GM19043 (cell line): ENCODE data around the gene OSGIN1.

Source experiments
- ATAC-seq: cut with Tn5 transposase; IDR thresholded peaks from one replicate; pipeline ENCODE4 v1.9.1; 2021; ENCODE audit warnings: low read depth; ENCODE audit not compliant: unreplicated experiment

OSGIN1 gene

DNA sequence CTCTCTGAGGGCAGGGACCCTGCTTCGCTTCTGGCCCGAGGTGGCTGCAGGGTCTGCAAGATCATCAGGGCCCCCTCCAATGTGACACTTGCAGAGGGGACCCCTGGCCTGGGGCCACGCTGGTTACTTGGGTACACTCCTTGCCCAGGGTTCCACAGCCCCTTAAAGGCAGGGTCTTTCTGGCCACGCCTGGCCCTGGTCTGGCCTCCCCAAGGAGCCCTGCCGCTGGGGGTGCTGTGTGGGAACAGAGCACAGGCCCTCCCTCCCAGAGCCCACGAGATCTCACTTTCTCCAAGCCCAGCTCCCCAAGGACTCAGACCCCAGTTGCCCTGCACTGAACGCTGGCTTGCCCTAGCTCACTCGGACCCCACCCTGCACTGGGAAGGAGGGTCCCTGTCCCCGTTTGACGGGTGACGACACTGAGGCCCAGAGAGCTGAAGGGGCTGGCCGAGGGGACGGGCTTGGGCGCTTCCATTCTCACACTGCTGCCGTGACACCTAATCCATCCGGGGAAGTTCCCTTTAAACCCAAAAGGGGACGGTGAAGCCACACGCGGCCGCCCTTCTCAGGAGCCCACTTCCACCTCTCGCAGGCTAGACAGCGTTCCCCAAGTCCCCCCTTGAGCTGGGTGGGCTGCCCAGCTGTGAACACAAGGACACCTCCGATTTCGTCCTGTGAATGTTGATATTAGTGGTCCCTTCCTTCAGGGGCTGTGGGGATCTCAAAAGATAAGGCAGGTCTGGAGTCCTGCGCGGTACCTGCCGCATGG, 26.9 kb upstream of the OSGIN1 start:
- no peak for ATAC-seq

DNA sequence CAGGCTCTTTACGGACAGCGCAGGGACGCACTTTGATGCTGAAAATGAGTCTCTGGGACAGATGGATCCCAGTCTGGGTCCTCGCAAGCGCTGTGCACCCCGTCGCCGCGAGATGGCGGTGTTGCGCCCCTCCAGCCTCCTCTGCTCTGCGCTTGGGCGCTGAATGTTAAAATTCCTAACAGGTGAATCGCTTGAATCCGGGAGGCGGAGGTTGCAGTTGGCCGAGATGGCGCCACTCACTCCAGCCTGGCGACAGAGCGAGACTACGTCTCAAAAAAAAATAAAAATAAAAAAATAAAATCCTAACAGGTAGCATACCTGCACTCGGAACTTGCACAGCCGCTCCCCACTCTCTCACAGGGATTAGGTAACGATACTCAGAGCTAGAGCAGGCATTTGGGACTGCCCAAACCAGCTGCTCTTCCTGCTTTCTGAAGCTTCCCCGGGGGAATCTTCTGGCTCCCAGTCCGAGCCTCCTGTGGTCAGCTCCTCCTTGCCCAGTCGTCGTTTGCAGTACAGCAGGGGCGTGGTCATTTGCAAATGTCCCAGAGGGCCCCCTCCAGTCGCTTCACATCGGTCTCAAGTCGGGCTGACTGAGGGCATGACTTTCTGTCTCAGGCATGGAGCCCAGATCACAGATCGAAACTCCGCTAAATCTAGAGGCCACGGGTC, 26.2 kb upstream of the OSGIN1 start:
- no peak for ATAC-seq

DNA sequence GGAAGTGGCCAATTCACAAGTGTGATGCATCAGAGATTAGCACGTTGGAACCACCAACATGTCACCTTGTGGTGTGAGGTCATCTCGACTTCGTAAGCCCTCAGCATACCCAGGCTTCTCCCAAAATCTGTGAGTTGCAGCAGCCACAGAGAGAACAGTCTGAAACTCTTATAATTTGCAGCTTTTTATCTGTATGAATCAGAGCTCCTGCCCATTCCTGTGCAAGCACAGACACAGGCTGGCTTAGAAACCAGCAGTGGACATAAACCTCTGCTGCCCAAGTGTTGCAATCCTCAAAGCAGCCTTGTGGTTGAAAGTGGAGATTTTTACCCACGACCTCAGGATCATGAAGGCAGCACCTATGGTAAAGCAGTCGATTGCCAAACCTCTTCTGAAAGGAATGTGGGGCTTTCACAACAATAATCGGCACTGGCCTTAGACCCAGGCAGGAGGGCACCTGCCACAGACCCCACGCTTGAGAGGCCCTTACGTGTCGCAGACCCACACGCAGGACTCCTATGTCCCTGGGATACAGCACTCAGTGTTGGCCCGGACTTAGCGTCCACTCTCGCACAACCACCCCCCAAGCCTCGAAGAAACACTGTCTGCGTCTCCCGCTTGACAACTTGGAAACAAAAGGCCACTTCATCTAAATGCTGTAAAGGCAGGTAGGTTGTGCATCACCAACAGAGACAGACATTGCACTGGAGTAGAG, 24.5 kb upstream of the OSGIN1 start:
- no peak for ATAC-seq

GRCh38 chr16:83929811-83930555, 23.1 kb upstream of the OSGIN1 start:
- ATAC-seq, result no peak

DNA sequence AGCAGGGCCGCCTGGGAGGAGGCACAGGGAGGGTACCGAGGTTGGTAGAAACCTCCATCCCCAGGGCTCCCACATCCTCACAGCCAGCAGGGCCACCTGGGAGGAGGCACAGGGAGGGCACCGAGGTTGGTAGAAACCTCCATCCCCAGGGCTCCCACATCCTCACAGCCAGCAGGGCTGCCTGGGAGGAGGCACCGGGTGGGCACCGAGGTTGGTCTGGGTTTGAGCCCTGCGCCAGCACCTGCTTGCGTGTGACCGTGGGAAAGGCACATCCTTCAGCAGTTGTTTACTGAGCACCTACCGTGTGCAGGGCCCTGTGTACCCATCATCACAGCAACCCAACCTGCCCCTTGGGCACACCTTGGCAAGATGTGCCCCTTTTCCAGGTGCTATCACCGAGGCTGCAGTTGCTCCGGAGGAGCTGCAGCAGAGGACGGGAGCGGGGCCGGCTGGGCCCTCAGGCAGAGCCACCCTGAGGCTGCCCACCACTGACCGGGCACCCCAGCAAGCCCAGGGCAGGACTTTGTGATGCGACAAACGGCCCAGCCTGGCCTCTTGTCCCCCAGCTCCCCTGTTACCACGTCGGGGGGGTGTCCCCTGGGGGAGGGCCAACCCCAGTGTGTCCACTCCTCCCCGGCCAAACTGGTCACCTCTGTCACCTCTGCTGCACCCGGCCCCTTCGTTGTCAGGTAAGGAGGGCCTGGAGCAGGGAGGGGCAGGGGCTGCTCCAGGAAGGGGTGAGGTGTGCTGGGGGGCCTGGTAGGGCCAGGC, 22.1 kb upstream of the OSGIN1 start:
- ATAC-seq, result no peak

- ATAC-seq, result no peak
These were observed 21.5 kb upstream of the OSGIN1 start for GRCh38 chr16:83931556-83931955.

- ATAC-seq, result no peak
These were observed 20.7 kb upstream of the OSGIN1 start for GRCh38 chr16:83932304-83932703.

DNA sequence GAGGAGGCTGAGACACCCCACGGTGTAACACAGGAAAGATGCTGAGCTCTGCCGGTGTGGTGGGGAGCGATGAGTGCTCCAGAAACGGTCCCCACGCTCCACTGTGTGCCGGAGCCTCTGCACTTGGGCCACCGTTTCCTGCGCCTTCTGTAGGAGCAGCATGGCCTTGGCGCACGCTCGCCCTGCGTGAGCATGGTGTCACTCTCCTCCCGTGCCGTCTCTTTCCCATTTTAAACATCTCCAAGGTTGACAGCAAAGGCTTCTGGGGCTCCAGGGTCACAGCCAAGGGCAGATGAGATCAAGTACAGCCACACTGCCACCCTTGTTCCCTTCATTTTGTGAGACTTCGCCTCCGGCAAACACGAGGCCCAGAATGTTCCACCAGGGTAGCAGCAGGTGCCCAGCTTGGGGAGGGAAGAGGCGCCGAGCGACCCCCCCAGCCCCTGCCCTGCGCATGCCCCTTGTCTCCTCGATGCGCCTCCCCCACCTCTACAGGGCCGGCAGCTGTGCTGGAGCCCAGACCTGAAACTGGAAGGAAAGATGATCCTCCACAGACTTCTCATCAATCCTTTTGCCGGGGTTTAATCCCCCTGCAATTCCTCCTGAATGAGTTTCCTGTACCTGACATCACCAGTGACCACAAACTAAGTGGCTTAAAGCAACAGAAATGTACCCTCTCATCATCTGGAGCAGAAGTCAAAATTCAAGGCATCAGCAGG, 19.9 kb upstream of the OSGIN1 start:
- no peak for ATAC-seq

- ATAC-seq, result no peak
These were observed 19.0 kb upstream of the OSGIN1 start for GRCh38 chr16:83933885-83934683.

GRCh38 chr16:83934684-83934977, 18.4 kb upstream of the OSGIN1 start:
- ATAC-seq, result no peak

DNA sequence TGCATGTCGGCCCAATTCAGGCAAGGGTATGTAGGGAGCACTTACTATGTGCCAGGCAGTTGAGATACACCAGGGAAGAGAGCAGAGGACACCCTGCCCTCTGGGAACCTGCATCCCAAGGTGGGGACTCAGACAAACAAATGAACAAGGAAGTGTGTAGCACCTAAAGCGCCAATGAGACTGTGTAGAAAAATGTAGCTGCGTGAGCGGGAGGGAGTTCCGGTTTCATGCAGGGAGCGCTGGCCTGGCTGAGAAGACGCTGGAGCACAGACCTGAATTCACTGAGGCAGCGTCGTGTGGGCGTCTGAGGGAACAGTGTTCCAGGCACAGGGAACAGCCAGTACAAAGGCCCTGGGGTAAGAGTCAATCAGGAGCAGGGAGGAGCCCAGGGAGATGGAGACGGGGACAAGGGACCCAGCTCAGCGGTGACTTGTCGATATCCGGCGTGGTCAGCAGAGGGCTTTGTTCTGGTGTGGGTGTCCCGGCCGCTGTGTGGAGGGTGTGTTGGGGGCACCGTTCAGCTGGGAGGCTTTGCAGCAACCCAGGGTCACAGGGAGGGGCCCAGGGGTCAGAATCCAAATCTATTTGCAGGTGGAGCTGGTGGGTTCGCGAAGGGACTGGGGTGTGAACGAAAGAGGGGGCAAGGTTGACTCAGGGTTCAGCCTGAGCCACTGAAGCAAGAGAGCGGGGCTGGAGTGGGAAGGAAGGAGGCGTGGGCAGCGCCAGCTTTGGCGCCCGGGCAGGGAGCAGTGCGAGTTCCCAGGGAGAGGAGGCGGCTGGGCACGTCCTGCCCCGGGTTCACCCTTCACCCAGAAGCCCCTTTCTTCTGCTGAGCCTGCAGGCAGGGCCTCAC, 17.8 kb upstream of the OSGIN1 start:
- no peak for ATAC-seq

DNA sequence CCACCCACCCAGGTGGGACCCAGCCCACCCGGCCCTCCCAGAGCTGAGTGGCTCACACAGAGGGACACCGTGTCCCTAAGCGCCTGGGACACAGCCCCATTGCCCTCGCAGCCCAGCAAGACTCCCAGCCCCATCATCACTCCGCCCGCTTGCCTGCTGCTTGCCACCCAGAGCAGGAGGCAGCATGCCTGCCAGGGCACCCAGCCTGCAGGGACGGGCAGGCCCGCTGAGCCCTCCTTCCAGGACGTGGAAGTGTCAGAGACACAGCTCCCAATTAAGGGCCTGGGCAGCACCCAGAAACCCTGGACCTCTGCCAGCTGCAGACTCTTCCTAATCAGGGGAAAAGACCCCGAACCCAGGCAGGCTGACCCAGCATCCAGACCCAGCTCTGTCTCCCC, 17.2 kb upstream of the OSGIN1 start:
- ATAC-seq, result no peak

GRCh38 chr16:83936581-83937165, 16.4 kb upstream of the OSGIN1 start:
- ATAC-seq, result no peak

- no peak for ATAC-seq
These were observed 15.8 kb upstream of the OSGIN1 start for GRCh38 chr16:83937267-83937666.

- no peak for ATAC-seq
These were observed 14.8 kb upstream of the OSGIN1 start for GRCh38 chr16:83937922-83938885.

DNA sequence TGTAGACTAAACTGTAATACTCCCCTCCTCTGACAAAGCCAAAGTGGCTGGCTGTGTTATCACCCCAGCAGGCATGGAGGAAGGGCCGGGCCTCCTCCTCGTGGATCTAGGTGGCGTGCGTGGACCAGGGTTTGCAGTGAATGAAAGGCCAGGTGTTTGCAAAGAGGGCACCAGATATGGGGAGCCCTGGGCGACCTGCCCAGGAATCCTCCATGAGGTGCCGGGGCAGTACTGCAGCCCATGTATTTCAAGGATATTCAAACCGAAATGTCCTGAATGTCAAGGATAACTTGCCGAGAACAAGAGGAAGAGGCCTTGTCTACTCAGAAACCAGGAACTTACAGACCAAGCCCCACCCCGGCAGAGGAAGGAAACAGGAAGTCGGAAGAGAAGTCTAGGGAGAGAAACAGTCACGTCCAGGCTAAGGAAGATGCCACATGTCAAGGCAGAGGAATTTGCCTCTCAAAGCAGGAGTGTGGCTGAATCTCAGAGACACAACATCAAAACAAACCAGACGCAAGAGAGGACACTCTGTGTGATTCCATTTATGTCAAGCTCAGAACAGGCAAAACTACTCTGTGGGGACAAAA, 13.7 kb upstream of the OSGIN1 start:
- no peak for ATAC-seq
